Cardiac muscle cell (in vitro differentiated cells and primary cell): ENCODE measurements around the gene GAS7. TPM values are rescaled to one million over a fixed set of nuclear protein-coding genes. Genes with fewer than 3 reads are reported as not detected.

Experiments
- DNase-seq, 2 donors: peaks; one replicate each; pipeline versions ENCODE4 v3.0.0 to v3.0.0-alpha.2; 2010 to 2017; ENCODE audit warnings: low read depth in 1 of 2, low spot score in 1 of 2
- H3K27ac ChIP-seq: fragments of 200-600 bp; sonication (generic); 2 replicates; pipeline ENCODE4 v1.5.1; 2016
- H3K27me3 ChIP-seq: fragments of 200-600 bp; sonication (generic); 2 replicates; pipeline ENCODE4 v1.6.0; 2016; ENCODE audit warnings: control low read depth
- H3K36me3 ChIP-seq: fragments of 200-600 bp; sonication (generic); 2 replicates; pipeline ENCODE4 v1.5.1; 2016; ENCODE audit warnings: control low read depth
- H3K4me1 ChIP-seq: fragments of 200-600 bp; sonication (generic); 2 replicates; pipeline ENCODE4 v1.8.1; 2017; ENCODE audit warnings: low read depth, mild to moderate bottlenecking, mixed run types
- H3K4me3 ChIP-seq: fragments of 200-600 bp; sonication (generic); 2 replicates; pipeline ENCODE4 v1.5.1; 2016; ENCODE audit warnings: mild to moderate bottlenecking
- H3K9me3 ChIP-seq: fragments of 200-600 bp; sonication (generic); 2 replicates; pipeline ENCODE4 v1.5.1; 2017; ENCODE audit warnings: low read depth, mild to moderate bottlenecking, control low read depth
- polyA plus RNA-seq: library from polyadenylated mRNA; unstranded; fragments of >200 nt; fragmentation: Nextera tagmentation; extraction: Ambion mirVana; gene quantifications from 2 replicates; pipeline ENCODE4 v1.2.1, GENCODE V29; 2016
- total RNA-seq: library from RNA; depleted of rRNA; stranded (reverse); fragments of >200 nt; gene quantifications from 2 replicates; pipeline ENCODE4 v1.2.3, GENCODE V29; 2016
- TF ChIP-seq, protein P1 (sequence below): IDR thresholded peaks from 2 replicates; pipeline ENCODE4 v1.5.1; 2012; ENCODE audit warnings: low read depth, mild to moderate bottlenecking, low read length

Gene GAS7
- total and polyA plus RNA-seq, 2 experiments from 2014 or later, result 6.1 to 13.5 TPM

- no peaks in the 10 kb centered on the region for H3K36me3 ChIP-seq
- H3K9me3 ChIP-seq, result no peaks in the 10 kb centered on the region
- no peaks in the 10 kb centered on the region for H3K4me1 ChIP-seq
- DNase-seq, result no peak
- H3K27me3 ChIP-seq, result no peaks in the 10 kb centered on the region
- no peak overlapping the region for H3K27ac ChIP-seq
- no peak overlapping the region for H3K4me3 ChIP-seq
- TF ChIP-seq, protein P1, sequence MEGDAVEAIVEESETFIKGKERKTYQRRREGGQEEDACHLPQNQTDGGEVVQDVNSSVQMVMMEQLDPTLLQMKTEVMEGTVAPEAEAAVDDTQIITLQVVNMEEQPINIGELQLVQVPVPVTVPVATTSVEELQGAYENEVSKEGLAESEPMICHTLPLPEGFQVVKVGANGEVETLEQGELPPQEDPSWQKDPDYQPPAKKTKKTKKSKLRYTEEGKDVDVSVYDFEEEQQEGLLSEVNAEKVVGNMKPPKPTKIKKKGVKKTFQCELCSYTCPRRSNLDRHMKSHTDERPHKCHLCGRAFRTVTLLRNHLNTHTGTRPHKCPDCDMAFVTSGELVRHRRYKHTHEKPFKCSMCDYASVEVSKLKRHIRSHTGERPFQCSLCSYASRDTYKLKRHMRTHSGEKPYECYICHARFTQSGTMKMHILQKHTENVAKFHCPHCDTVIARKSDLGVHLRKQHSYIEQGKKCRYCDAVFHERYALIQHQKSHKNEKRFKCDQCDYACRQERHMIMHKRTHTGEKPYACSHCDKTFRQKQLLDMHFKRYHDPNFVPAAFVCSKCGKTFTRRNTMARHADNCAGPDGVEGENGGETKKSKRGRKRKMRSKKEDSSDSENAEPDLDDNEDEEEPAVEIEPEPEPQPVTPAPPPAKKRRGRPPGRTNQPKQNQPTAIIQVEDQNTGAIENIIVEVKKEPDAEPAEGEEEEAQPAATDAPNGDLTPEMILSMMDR, result no peak
Measured at GRCh38 chr17:10064536-10064935, 133.9 kb downstream of the GAS7 start.

GRCh38 chr17:10063730-10064241 lies 134.6 kb downstream of the GAS7 start:
- H3K27me3 ChIP-seq, result no peaks in the 10 kb centered on the region
- no peaks in the 10 kb centered on the region for H3K4me1 ChIP-seq
- no peak overlapping the region for H3K4me3 ChIP-seq
- H3K9me3 ChIP-seq, result no peaks in the 10 kb centered on the region
- no peaks in the 10 kb centered on the region for H3K36me3 ChIP-seq
- TF ChIP-seq, protein P1, result no peak
- H3K27ac ChIP-seq, result no peak overlapping the region
- DNase-seq, result peak in 1 of 2 donors; percentile 65

DNA sequence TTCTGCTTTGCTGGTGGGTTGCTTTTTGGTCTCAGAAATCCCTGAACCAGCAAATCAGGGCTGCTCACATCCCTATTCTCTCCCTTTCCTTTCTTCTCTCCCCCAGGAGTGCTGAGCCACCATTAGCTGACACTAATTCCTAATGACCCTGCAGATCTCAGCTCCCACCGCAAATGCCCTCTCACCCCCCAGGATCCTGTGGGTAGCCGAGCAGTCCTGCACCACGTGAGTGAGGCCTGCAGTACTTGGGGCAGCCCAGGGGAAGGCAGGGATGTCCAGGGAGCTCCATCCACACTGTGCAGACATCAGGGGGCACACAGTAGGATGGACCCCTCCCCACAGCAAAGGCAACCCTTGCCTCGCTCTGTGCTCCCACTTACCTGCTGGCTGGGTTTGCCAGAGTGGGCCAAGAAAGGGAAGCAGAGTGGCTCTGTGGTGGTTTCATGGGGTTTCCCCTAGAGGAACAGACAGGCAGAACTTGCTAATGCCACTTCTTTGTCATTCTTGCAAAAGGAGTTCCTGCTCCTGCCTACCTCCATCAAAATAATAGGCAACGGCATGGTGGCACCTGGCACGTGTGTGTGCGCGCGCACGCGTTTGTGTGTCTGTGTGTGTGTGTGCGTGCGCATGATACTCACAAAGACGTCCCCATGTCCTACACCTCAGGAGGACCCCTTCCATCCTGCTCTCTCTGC lies 135.6 kb downstream of the GAS7 start:
- no peaks in the 10 kb centered on the region for H3K9me3 ChIP-seq
- TF ChIP-seq, protein P1, result no peak
- H3K4me3 ChIP-seq, result no peak overlapping the region
- no peaks in the 10 kb centered on the region for H3K27me3 ChIP-seq
- H3K27ac ChIP-seq, result no peak overlapping the region
- DNase-seq, result no peak
- no peaks in the 10 kb centered on the region for H3K36me3 ChIP-seq
- no peaks in the 10 kb centered on the region for H3K4me1 ChIP-seq

- H3K36me3 ChIP-seq, result no peaks in the 10 kb centered on the region
- H3K9me3 ChIP-seq, result no peaks in the 10 kb centered on the region
- DNase-seq, result peak in 1 of 2 donors; percentile 42
- H3K27ac ChIP-seq, result no peak overlapping the region
- no peak overlapping the region for H3K4me3 ChIP-seq
- H3K4me1 ChIP-seq, result no peaks in the 10 kb centered on the region
- no peaks in the 10 kb centered on the region for H3K27me3 ChIP-seq
- TF ChIP-seq, protein P1, result no peak
Measured at GRCh38 chr17:10061111-10061845, 137.1 kb downstream of the GAS7 start.

GRCh38 chr17:10060526-10060925 lies 137.9 kb downstream of the GAS7 start:
- DNase-seq, result no peak
- Histone ChIP-seq H3K9me3 (no peaks in the 10 kb centered on the region), H3K27ac (no peak overlapping the region), H3K4me3 (no peak overlapping the region), H3K27me3 (no peaks in the 10 kb centered on the region), H3K4me1 (no peaks in the 10 kb centered on the region), H3K36me3 (no peaks in the 10 kb centered on the region)
- TF ChIP-seq, protein P1, result no peak
